GM23248 (cell line): ENCODE results near the gene TIMD4.

Source experiments
- EZH2 ChIP-seq: fragments of 200-600 bp; sonication (generic); IDR thresholded peaks from 2 replicates; pipeline ENCODE4 v1.6.1; 2018; ENCODE audit warnings: antibody characterized with exemption, mild to moderate bottlenecking; ENCODE audit not compliant: insufficient read depth, poor library complexity, severe bottlenecking
- EZH2phosphoT487 ChIP-seq: fragments of 200-600 bp; sonication (generic); IDR thresholded peaks from 2 replicates; pipeline ENCODE4 v1.6.1; 2018; ENCODE audit warnings: antibody characterized with exemption, moderate library complexity, mild to moderate bottlenecking, low read depth; ENCODE audit not compliant: insufficient read depth

- no peak for TF ChIP-seq EZH2
- TF ChIP-seq EZH2phosphoT487 = no peak
These were observed 15.1 kb downstream of the TIMD4 start for GRCh38 chr5:156947925-156948324.
